Parathyroid adenoma (tissue), 2 donors: ENCODE measurements around the gene PLCB3.
"Not testable (repeated sequence)": the region's sequence is repeated elsewhere in the genome, so short reads cannot be mapped to it uniquely, and the experiment has no call there.

Experiments used
- H2AFZ ChIP-seq: fragments of 300-600 bp; sonication (generic); one replicate; pipeline ENCODE4 v1.7.0; 2017; ENCODE audit warnings: antibody characterized with exemption, mild to moderate bottlenecking
- H3K27ac ChIP-seq: fragments of 300-600 bp; sonication (generic); one replicate; pipeline ENCODE4 v1.7.0; 2017
- H3K27me3 ChIP-seq: fragments of 300-600 bp; sonication (generic); one replicate; pipeline ENCODE4 v1.7.0; 2017; ENCODE audit warnings: low read length; ENCODE audit not compliant: control insufficient read depth, insufficient read depth
- H3K36me3 ChIP-seq: fragments of 300-600 bp; sonication (generic); one replicate; pipeline ENCODE4 v1.7.0; 2017; ENCODE audit warnings: low read length; ENCODE audit not compliant: control insufficient read depth, insufficient read depth
- H3K4me1 ChIP-seq: fragments of 300-600 bp; sonication (generic); one replicate; pipeline ENCODE4 v1.7.0; 2017; ENCODE audit warnings: control low read depth
- H3K4me2 ChIP-seq: fragments of 300-600 bp; sonication (generic); one replicate; pipeline ENCODE4 v1.7.0; 2017; ENCODE audit warnings: low read length
- H3K4me3 ChIP-seq: fragments of 300-600 bp; sonication (generic); one replicate; pipeline ENCODE4 v1.7.0; 2017; ENCODE audit warnings: low read depth, low read length
- H3K79me2 ChIP-seq: fragments of 300-600 bp; sonication (generic); one replicate; pipeline ENCODE4 v1.7.0; 2017; ENCODE audit warnings: control low read depth
- H3K9ac ChIP-seq: fragments of 300-600 bp; sonication (generic); one replicate; pipeline ENCODE4 v1.7.0; 2017; ENCODE audit warnings: mild to moderate bottlenecking
- H3K9me3 ChIP-seq: fragments of 300-600 bp; sonication (generic); one replicate; pipeline ENCODE4 v1.7.0; 2017; ENCODE audit warnings: low read length; ENCODE audit not compliant: control insufficient read depth
- TF ChIP-seq, protein P1 (sequence below): fragments of 300-600 bp; sonication (generic); IDR thresholded peaks from one replicate; pipeline ENCODE4 v1.7.0; 2017; ENCODE audit warnings: antibody characterized with exemption, mild to moderate bottlenecking
- donor health status: primary hyperparathyroidism.

The PLCB3 gene

DNA sequence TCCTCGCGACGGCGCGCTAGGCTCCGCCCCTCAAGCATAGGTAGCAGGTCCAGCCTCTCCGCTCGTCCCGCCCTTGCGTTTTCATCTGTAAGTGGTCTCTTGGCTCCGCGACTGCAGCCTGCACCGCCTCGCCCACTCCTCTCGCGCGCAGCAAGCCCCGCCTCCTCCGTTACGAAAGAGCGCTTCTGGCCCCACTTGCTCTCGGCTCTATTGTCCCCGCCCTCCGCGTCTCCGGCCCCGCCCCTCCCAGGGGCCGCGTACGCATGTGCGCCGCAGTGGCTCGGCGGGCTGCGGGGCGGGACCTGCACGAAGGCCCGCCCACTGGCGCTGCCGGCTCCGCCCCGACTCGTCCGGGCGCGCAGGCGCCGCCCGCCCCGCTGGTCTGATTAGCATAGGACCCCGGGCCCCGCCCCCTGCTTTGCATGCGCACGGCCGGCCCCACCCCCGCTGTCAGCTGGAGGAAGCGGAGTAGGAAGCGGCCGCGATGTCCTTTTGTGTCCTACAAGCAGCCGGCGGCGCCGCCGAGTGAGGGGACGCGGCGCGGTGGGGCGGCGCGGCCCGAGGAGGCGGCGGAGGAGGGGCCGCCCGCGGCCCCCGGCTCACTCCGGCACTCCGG, 53.9 kb downstream of the PLCB3 start, which contains the start of gene ESRRA:
TSS of gene ESRRA (plus strand) at position 450 of the 616 bp plus-strand sequence. CDS start 1,656 bp downstream, outside the sequence.
- H3K27me3 ChIP-seq, result no peaks in the 10 kb centered on the region
- H3K27ac ChIP-seq, result peak within 1 kb of the TSS; percentile 97
- H3K9me3 ChIP-seq, result no peaks in the 10 kb centered on the region
- H3K79me2 ChIP-seq, result no peaks in the 10 kb centered on the region
- H2AFZ ChIP-seq, result peak within 1 kb of the TSS; percentile 76
- peak within 1 kb of the TSS; percentile 88 for H3K4me2 ChIP-seq
- no peaks in the 10 kb centered on the region for H3K36me3 ChIP-seq
- TF ChIP-seq, protein P1, sequence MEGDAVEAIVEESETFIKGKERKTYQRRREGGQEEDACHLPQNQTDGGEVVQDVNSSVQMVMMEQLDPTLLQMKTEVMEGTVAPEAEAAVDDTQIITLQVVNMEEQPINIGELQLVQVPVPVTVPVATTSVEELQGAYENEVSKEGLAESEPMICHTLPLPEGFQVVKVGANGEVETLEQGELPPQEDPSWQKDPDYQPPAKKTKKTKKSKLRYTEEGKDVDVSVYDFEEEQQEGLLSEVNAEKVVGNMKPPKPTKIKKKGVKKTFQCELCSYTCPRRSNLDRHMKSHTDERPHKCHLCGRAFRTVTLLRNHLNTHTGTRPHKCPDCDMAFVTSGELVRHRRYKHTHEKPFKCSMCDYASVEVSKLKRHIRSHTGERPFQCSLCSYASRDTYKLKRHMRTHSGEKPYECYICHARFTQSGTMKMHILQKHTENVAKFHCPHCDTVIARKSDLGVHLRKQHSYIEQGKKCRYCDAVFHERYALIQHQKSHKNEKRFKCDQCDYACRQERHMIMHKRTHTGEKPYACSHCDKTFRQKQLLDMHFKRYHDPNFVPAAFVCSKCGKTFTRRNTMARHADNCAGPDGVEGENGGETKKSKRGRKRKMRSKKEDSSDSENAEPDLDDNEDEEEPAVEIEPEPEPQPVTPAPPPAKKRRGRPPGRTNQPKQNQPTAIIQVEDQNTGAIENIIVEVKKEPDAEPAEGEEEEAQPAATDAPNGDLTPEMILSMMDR, result no peak
- H3K4me1 ChIP-seq, result peaks cover 5% of the 10 kb centered on the region
- peak within 1 kb of the TSS; percentile 11 for H3K9ac ChIP-seq
- H3K4me3 ChIP-seq, result peak within 1 kb of the TSS; percentile 78

DNA sequence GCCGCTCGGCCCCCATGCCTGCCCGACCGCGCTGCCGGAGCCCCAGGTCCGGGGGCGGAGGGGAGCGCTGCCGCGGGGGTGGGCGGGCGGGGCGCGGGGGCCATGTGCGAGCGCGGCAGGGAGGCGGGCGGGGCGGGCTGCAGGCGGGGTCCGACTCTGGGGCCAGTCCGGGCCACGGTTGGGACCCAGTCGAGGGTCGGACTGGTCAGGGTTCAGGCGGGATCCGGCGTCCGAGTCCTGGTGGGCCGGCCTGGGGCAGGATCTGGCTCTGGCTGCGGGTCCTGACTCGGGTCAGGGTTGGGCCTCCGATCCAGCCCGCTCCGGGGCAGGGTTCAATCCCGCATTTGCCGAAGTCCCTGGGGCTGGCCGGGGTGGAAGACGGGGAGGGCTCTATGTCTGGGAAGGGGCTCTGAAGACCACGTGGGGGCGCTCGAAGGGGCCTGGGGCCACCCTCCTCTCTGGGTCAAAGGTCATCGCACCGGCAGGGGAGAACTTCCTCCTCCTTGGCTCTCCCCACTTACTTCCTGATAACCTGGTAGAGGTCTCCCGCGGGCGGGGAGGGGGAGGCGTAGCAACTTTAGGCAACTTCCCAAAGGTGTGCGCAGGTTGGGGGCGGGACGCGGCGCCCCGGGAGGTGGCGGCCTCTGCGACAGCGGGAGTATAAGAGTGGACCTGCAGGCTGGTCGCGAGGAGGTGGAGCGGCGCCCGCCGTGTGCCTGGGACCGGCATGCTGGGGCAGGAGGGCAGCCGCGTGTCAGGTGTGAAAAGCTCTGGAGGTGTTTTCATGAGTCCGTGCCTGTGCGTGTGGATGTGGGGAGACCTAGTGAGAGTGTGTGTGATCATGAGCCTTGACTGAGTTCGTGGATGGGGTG, 54.6 kb downstream of the PLCB3 start:
- Histone ChIP-seq H3K79me2 (no peaks in the 10 kb centered on the region), H3K9ac (peak overlapping the region; percentile 11), H3K27ac (peak overlapping the region; percentile 69), H3K27me3 (no peaks in the 10 kb centered on the region), H2AFZ (peak overlapping the region; percentile 45), H3K4me3 (peak overlapping the region; percentile 63), H3K36me3 (no peaks in the 10 kb centered on the region), H3K4me2 (peak overlapping the region; percentile 81), H3K9me3 (no peaks in the 10 kb centered on the region), H3K4me1 (peaks cover 5% of the 10 kb centered on the region)
- TF ChIP-seq, protein P1, result peak; percentile 22

DNA sequence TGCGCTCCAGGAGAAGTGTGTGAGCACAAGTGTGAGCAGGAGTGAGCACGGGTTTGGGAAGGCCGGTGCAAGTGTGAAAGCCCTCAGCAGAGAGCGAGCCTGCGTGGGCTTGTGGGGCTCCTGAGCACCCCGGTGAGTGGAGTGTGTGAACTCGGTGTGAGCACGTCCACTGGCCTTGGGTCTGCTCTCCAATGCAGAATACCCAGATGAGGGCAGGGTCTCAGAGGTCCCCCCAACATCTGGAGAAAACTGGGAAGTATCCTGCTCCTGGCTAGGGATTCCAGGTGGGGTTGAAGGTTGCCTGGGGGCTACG, 55.2 kb downstream of the PLCB3 start:
- H3K9me3 ChIP-seq, result no peaks in the 10 kb centered on the region
- no peaks in the 10 kb centered on the region for H3K79me2 ChIP-seq
- H3K4me2 ChIP-seq, result peak overlapping the region; percentile 81
- no peaks in the 10 kb centered on the region for H3K27me3 ChIP-seq
- peak overlapping the region; percentile 63 for H3K4me3 ChIP-seq
- peak overlapping the region; percentile 15 for H3K27ac ChIP-seq
- TF ChIP-seq, protein P1, result no peak
- no peak overlapping the region for H3K9ac ChIP-seq
- H2AFZ ChIP-seq, result no peak overlapping the region
- no peaks in the 10 kb centered on the region for H3K36me3 ChIP-seq
- peaks cover 5% of the 10 kb centered on the region for H3K4me1 ChIP-seq

DNA sequence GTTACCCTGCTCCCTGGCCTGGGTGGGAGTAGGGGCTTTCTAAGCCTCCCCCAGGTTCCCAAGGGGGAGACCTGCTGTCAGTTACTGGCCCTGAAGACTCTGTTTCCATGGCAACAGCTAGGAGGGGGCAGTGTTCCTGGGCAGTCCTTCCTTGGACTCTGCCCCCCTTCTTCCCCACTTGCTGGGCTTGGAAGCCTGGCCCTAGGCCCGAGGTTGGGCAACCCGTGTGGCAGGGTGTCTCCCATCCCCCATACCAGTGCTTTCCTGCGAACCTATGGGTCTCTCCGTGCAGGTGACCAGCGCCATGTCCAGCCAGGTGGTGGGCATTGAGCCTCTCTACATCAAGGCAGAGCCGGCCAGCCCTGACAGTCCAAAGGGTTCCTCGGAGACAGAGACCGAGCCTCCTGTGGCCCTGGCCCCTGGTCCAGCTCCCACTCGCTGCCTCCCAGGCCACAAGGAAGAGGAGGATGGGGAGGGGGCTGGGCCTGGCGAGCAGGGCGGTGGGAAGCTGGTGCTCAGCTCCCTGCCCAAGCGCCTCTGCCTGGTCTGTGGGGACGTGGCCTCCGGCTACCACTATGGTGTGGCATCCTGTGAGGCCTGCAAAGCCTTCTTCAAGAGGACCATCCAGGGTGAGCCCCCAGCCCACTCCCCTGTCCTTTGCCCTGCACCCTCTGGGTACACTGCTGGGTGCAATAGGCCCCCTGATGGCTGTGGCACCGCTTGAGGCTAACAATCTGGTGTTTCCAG, 55.7 kb downstream of the PLCB3 start:
- Histone ChIP-seq H2AFZ (no peak overlapping the region), H3K27me3 (no peaks in the 10 kb centered on the region), H3K27ac (peak overlapping the region; percentile 15), H3K4me1 (peaks cover 5% of the 10 kb centered on the region), H3K79me2 (no peaks in the 10 kb centered on the region), H3K36me3 (no peaks in the 10 kb centered on the region), H3K4me3 (peak overlapping the region; percentile 25), H3K4me2 (peak overlapping the region; percentile 81), H3K9me3 (no peaks in the 10 kb centered on the region), H3K9ac (no peak overlapping the region)
- TF ChIP-seq, protein P1, result no peak

DNA sequence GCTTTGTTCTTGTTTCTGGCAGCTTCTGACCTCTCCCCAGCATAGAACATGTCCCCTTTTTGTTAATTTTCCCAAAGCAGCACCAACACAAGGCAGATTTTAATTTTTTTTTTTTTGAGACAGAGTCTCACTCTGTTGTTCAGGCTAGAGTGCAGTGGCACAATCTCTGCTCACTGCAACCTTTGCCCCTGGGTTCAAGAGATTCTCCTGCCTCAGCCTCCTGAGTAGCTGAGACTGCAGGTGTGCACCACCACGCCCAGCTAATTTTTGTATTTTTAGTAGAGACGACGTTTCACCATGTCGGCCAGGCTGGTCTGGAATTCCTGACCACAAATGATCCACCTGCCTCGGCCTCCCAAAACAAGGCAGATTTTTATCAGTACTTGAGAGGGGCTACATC, 56.5 kb downstream of the PLCB3 start:
- H3K79me2 ChIP-seq, H3K9me3 ChIP-seq, H3K9ac ChIP-seq, H3K36me3 ChIP-seq, H2AFZ ChIP-seq, H3K27ac ChIP-seq, H3K4me1 ChIP-seq, H3K4me3 ChIP-seq, H3K27me3 ChIP-seq, H3K4me2 ChIP-seq: not testable (repeated sequence)
